Limb (tissue), 2 donors: ENCODE measurements around the gene CGNL1.

Experiments used
- DNase-seq, 2 donors: peaks; one replicate each; pipeline ENCODE4 v3.0.0-alpha.2; 2016; ENCODE audit errors: extremely low spot score in 2 of 2

The CGNL1 gene

GRCh38 chr15:57353317-57353804, 22.9 kb upstream of the CGNL1 start:
- DNase-seq = no peak

- no peak for DNase-seq
Measured at GRCh38 chr15:57354436-57355123, 21.7 kb upstream of the CGNL1 start.

- DNase-seq = no peak
Measured at GRCh38 chr15:57355259-57355658, 21.0 kb upstream of the CGNL1 start.

- DNase-seq = no peak
Measured at GRCh38 chr15:57356178-57356577, 20.1 kb upstream of the CGNL1 start.

- no peak for DNase-seq
Measured at GRCh38 chr15:57356636-57357035, 19.7 kb upstream of the CGNL1 start.

GRCh38 chr15:57357799-57358198, 18.5 kb upstream of the CGNL1 start:
- DNase-seq = no peak

- DNase-seq = no peak
Measured at GRCh38 chr15:57358571-57358970, 17.7 kb upstream of the CGNL1 start.

GRCh38 chr15:57363661-57364060, 12.6 kb upstream of the CGNL1 start:
- no peak for DNase-seq

GRCh38 chr15:57364282-57365007, 11.9 kb upstream of the CGNL1 start:
- no peak for DNase-seq

- DNase-seq = no peak
Measured at GRCh38 chr15:57367556-57367955, 8.7 kb upstream of the CGNL1 start.

GRCh38 chr15:57370929-57371328, 5.4 kb upstream of the CGNL1 start:
- no peak for DNase-seq

GRCh38 chr15:57373251-57373881, 2.9 kb upstream of the CGNL1 start:
- no peak for DNase-seq

GRCh38 chr15:57373882-57374276, 2.4 kb upstream of the CGNL1 start:
- DNase-seq = no peak

GRCh38 chr15:57376696-57377477, 582 bp downstream of the CGNL1 start:
- peak in 1 of 2 donors; percentile 65 for DNase-seq

- DNase-seq = no peak
Measured at GRCh38 chr15:57377478-57377847, 1.2 kb downstream of the CGNL1 start.

- no peak for DNase-seq
Measured at GRCh38 chr15:57379487-57379886, 3.2 kb downstream of the CGNL1 start.

GRCh38 chr15:57380854-57381253, 4.5 kb downstream of the CGNL1 start:
- DNase-seq = no peak

- DNase-seq = no peak
Measured at GRCh38 chr15:57382215-57382614, 5.9 kb downstream of the CGNL1 start.

- DNase-seq = no peak
Measured at GRCh38 chr15:57382969-57383368, 6.7 kb downstream of the CGNL1 start.

GRCh38 chr15:57384024-57384423, 7.7 kb downstream of the CGNL1 start:
- no peak for DNase-seq

GRCh38 chr15:57384816-57385215, 8.5 kb downstream of the CGNL1 start:
- DNase-seq = no peak

- no peak for DNase-seq
Measured at GRCh38 chr15:57385923-57386390, 9.7 kb downstream of the CGNL1 start.
